ENCODE data around the gene CEP128.

GRCh38 chr14:80554139-80554538 is 387.4 kb downstream of the CEP128 start:
- TF ChIP-seq POLR2A (IDR thresholded peaks at IDR 0.05; ENCODE audit: low read length) = no peak
- TF ChIP-seq GATA1 (IDR thresholded peaks at IDR 0.05; ENCODE audit: low read depth, low read length) = no peak

Measured in erythroblast (primary cell).